ENCODE results near the gene MRPL4. TPM values are rescaled to one million over a fixed set of nuclear protein-coding genes. Genes with fewer than 3 reads are reported as not detected.

The MRPL4 gene
- total and polyA plus RNA-seq, 2 of the 13 experiments (the other 11 are each of a cell fraction or from before 2014, with no cell fraction given), result 40.6 to 42.5 TPM

DNA sequence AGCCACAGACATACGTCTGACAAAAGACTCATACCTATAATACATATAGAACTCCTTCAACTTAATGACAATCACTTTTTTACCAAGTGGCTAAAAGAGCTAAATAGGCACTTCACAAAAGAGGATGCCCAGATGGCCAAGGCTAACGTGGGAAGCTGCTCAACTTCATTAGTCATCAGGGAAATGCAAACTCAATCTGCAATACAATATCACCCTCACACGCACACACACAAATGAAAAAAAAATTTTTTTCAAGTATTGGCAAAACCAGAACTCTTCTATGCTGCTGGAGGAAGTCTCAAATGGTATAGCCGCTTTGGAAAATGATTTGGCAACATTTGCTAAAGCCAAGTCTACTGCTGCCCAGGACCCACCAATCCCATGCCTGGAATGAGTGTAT, 42.7 kb upstream of the MRPL4 start:
- no TSS peak for BruUV-seq (replicated peaks)
- Histone ChIP-seq H3K4me2 (ENCODE audit: low read depth, low read length) (no peak overlapping the region), H3K9me3 (ENCODE audit: low read length) (no peaks in the 10 kb centered on the region), H3K4me3 (replicated peaks in 1 of 3; ENCODE audit: insufficient read depth in 1 of 3, low read depth in 2 of 3, low read length in 3 of 3) (no peak overlapping the region), H3K4me1 (ENCODE audit: insufficient read depth, low read length) (peaks cover 26% of the 10 kb centered on the region), H2AFZ (ENCODE audit: low read length) (no peak overlapping the region), H3K27ac (ENCODE audit: extremely low read length, insufficient read depth, low read length) (no peak overlapping the region), H3K27me3 (ENCODE audit: control insufficient read depth in 1 of 2, insufficient read depth in 2 of 2, low read length in 2 of 2) (no peaks in the 10 kb centered on the region; a peak in 2 of 5 replicates), H3K36me3 (replicated peaks in 1 of 2; ENCODE audit: control insufficient read depth in 1 of 2, insufficient read depth in 2 of 2, low read length in 2 of 2) (no peaks in the 10 kb centered on the region), H3K79me2 (ENCODE audit: insufficient read depth, low read length) (no peaks in the 10 kb centered on the region), H4K20me1 (ENCODE audit: insufficient read depth, low read length) (no peaks in the 10 kb centered on the region), H3K9ac (ENCODE audit: insufficient read depth, low read depth, low read length) (no peak overlapping the region)
- no peak for ATAC-seq
- no peak for DNase-seq (ENCODE audit: low spot score)
- in situ Hi-C loops (cut with HindIII; ENCODE audit: extremely low pct_ligation_motif_present, low pct_unique_long_range_greater_than_20kb) (no loop called here), intact Hi-C loops (cut with micrococcal nuclease; ENCODE audit: unreplicated experiment) (no loop called here)
- CTCF ChIA-PET (ENCODE audit: low intra/inter-chr PET ratio, low total read pairs), result no interaction called here
- 19% methylated on average over 4 of the region's 4 CpGs for WGBS (ENCODE audit: low lambda C conversion rate)
- POLR2A ChIA-PET, result no interaction called here
- FAIRE-seq, result no peak
- TF ChIP-seq ZNF382 (CRISPR knock-in tag; IDR thresholded peaks at IDR 0.05; ENCODE audit: borderline replicate concordance) (no peak), ZNF605 (CRISPR knock-in tag; IDR thresholded peaks at IDR 0.05) (no peak), ZNF615 (CRISPR knock-in tag; IDR thresholded peaks at IDR 0.05; ENCODE audit: borderline replicate concordance) (no peak), RARG (CRISPR knock-in tag; IDR thresholded peaks at IDR 0.05; ENCODE audit: low read depth) (no peak), ESRRA (CRISPR knock-in tag; IDR thresholded peaks at IDR 0.05; ENCODE audit: low read depth) (no peak), ZNF790 (CRISPR knock-in tag; IDR thresholded peaks at IDR 0.05; ENCODE audit: borderline replicate concordance) (no peak), ZBTB8A (CRISPR knock-in tag; IDR thresholded peaks at IDR 0.05; ENCODE audit: borderline replicate concordance, low read depth) (no peak), ATM (IDR thresholded peaks at IDR 0.05; ENCODE audit: borderline replicate concordance) (no peak), HDAC1 (CRISPR knock-in tag; IDR thresholded peaks at IDR 0.05) (no peak), ZNF496 (CRISPR knock-in tag; IDR thresholded peaks at IDR 0.05; ENCODE audit: insufficient replicate concordance) (no peak), ISX (CRISPR knock-in tag; conservative IDR thresholded peaks at IDR 0.05) (no peak), ZNF510 (CRISPR knock-in tag; IDR thresholded peaks at IDR 0.05; ENCODE audit: low read depth) (no peak), NR1H2 (CRISPR knock-in tag; IDR thresholded peaks at IDR 0.05; ENCODE audit: borderline replicate concordance, low read depth) (no peak)
- TF ChIP-seq, protein P1, sequence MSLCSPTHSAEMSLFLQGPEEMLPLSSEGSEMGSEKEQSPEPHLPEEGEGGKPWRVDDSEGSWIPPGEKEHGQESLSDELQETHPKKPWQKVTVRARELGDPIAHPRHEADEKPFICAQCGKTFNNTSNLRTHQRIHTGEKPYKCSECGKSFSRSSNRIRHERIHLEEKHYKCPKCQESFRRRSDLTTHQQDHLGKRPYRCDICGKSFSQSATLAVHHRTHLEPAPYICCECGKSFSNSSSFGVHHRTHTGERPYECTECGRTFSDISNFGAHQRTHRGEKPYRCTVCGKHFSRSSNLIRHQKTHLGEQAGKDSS (CRISPR knock-in tag; IDR thresholded peaks at IDR 0.05; ENCODE audit: borderline replicate concordance, low read depth), result no peak
- TF ChIP-seq, protein P2, sequence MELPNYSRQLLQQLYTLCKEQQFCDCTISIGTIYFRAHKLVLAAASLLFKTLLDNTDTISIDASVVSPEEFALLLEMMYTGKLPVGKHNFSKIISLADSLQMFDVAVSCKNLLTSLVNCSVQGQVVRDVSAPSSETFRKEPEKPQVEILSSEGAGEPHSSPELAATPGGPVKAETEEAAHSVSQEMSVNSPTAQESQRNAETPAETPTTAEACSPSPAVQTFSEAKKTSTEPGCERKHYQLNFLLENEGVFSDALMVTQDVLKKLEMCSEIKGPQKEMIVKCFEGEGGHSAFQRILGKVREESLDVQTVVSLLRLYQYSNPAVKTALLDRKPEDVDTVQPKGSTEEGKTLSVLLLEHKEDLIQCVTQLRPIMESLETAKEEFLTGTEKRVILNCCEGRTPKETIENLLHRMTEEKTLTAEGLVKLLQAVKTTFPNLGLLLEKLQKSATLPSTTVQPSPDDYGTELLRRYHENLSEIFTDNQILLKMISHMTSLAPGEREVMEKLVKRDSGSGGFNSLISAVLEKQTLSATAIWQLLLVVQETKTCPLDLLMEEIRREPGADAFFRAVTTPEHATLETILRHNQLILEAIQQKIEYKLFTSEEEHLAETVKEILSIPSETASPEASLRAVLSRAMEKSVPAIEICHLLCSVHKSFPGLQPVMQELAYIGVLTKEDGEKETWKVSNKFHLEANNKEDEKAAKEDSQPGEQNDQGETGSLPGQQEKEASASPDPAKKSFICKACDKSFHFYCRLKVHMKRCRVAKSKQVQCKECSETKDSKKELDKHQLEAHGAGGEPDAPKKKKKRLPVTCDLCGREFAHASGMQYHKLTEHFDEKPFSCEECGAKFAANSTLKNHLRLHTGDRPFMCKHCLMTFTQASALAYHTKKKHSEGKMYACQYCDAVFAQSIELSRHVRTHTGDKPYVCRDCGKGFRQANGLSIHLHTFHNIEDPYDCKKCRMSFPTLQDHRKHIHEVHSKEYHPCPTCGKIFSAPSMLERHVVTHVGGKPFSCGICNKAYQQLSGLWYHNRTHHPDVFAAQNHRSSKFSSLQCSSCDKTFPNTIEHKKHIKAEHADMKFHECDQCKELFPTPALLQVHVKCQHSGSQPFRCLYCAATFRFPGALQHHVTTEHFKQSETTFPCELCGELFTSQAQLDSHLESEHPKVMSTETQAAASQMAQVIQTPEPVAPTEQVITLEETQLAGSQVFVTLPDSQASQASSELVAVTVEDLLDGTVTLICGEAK (IDR thresholded peaks at IDR 0.05), result no peak
- TF ChIP-seq, protein P2 (CRISPR knock-in tag; IDR thresholded peaks at IDR 0.05), result no peak

Measured in HepG2 (cell line).